AG10803 (cell line): Measurements from ENCODE around the gene AGAP1.

Source experiments
- DNase-seq: peaks from one replicate; pipeline ENCODE4 v3.0.0; 2010; ENCODE audit warnings: low read depth
- H3K4me3 ChIP-seq: 2 replicates; pipeline ENCODE4 v1.5.1; 2011; ENCODE audit warnings: mild to moderate bottlenecking, low read length, control low read depth
- TF ChIP-seq, protein P1 (sequence below): conservative IDR thresholded peaks from 2 replicates; pipeline ENCODE4 v1.5.1; 2011; ENCODE audit warnings: mild to moderate bottlenecking, low read length, control low read depth, inconsistent platforms

AGAP1 gene

DNA sequence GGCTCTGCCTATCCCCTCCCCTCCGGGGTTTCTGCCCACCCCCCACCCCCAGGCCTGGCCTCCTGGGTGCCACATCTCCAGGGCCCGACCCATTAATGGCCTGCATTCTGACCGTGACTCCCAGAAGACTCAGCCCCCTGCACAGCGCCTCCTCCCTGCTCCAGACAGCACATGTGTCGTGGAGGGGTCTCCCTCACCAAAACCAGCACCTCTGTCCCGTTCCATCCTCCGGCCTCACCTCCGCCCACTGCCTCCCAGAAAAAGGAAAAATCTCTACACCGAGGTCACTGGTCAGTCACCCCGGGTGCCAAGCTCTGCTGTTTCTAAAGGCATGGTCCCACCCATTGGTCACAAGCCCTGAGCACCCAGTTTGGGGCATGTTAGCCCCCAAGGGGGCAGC, 609.1 kb downstream of the AGAP1 start:
- no peak overlapping the region for H3K4me3 ChIP-seq
- TF ChIP-seq, protein P1, sequence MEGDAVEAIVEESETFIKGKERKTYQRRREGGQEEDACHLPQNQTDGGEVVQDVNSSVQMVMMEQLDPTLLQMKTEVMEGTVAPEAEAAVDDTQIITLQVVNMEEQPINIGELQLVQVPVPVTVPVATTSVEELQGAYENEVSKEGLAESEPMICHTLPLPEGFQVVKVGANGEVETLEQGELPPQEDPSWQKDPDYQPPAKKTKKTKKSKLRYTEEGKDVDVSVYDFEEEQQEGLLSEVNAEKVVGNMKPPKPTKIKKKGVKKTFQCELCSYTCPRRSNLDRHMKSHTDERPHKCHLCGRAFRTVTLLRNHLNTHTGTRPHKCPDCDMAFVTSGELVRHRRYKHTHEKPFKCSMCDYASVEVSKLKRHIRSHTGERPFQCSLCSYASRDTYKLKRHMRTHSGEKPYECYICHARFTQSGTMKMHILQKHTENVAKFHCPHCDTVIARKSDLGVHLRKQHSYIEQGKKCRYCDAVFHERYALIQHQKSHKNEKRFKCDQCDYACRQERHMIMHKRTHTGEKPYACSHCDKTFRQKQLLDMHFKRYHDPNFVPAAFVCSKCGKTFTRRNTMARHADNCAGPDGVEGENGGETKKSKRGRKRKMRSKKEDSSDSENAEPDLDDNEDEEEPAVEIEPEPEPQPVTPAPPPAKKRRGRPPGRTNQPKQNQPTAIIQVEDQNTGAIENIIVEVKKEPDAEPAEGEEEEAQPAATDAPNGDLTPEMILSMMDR: no peak
- DNase-seq: no peak

DNA sequence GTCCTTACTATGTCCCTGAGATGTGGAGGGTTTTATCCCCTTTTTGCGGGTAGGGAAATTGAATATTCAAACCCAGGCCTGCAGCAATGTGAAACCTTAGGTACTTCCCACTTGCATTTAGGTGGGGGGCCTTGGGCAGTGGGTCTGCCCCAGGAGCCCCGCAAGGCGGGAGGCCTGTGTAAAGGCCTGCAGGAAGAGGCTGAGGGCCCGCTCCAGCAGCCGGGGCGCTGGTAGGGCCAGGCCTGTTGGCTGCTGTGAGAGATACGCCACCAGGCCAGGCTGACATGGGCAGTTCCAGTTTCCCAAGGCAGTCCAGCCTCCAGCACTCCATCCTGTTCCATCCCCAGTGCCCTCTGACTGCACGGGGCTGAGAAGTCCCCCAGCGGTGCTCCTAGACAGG, 610.1 kb downstream of the AGAP1 start:
- DNase-seq: no peak
- TF ChIP-seq, protein P1: no peak
- no peak overlapping the region for H3K4me3 ChIP-seq

DNA sequence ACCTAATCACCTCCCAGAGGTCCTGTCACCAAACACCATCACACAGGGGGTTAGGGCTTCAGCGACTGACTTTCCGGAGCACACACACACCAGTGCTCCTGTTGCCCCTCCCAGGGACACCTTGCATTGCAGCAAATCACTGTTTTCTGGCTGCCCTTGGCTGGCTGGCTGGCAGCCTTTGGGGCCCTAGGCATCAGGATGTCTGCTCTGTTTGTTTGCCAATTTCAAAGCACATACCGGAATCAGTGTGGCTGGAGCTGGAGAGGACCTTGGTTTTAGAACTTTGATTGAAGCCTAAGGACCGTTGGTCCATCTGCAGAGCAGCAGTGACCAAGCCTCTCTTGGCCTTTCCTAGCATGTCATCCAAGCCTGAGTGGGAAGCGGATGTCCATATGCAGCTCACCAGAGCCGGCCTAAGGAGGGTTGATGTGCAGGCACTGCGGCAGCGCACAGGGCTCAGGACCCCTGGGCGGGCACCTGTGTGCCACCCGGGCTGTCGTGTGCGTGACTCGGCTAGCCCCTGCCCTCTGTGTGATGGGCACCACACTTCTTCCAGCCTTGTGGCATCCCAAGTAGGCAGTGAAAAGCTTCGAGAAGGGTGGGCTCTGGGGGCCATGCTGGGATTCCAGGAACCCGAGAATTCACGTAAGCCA, 612.2 kb downstream of the AGAP1 start:
- no peak overlapping the region for H3K4me3 ChIP-seq
- TF ChIP-seq, protein P1: no peak
- no peak for DNase-seq

DNA sequence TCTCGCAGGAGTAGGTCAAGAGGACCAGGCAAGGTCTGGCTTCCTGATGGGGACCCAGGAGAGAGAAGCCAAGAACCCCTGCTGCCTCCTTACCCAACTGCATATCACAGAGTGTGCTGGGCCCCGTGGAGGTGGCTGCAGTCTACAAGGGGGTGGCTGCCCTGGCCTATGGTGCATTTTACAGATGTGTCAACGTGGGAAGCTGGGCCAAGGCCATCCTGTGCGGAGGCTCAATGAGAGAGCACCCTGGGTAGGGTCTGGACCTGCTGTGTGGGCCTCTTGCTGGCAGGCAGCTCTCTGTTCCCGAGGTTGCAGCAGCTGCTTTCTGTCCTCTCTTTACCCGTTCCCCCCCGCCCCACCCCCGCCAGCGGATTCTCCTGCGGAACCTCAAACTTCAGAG, 612.9 kb downstream of the AGAP1 start:
- TF ChIP-seq, protein P1: no peak
- no peak for DNase-seq
- no peak overlapping the region for H3K4me3 ChIP-seq

DNA sequence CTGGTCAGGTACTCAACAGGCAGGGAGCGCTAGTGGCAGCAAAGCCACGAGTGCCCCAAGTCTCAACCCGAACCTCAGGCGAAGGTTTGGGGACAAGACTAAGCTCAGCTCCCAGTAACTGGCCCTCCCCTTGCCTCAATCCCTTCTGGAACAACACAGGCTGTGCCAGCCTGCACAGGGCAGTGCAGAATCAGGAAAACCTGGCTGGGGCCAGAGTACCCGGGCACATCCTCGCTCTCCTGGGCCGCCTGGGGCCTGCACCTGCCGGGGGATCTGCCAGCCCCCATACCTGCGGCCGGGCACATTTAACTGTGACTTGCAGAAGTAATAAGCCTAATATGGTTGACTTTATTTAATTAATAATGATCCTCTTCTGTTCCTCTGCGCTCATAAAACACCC, 613.7 kb downstream of the AGAP1 start:
- TF ChIP-seq, protein P1: no peak

DNA sequence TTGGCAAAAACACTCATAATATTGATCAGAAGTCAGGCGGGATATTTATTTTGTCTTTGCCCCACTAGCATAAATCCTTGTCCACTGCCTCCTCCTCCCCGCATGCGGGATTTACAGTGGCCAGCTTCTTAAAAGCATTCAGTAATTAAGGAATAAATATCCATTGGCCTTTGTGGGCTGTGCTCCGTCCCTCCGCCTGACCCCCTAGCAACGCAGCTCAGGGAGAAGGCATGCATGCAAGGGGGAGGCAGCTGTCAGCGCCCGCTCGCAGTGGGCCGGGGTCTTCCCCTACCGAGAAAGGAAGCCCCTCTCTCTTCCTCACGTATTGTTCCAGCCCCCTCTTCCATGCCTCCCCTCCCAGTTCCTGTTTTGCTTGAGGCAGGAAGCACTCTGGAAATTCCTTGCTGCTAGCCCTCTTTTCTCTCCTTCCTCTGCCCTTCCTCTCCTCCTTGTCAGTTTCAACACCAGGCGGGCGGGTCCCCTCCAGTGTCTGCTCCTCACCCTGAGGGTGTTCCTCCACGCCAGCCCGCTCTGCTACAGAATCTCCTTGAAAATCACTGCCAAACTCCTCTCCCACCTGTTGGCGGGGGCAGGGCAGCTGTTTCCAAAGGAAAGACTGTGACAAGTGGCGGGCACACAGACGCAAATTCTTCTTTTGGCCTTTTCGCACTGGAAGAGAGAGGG, 614.2 kb downstream of the AGAP1 start:
- TF ChIP-seq, protein P1: no peak
- no peak overlapping the region for H3K4me3 ChIP-seq
- DNase-seq: no peak

More for the DNA sequence above, 613.7 kb downstream of the AGAP1 start:
- no peak for DNase-seq
- H3K4me3 ChIP-seq: no peak overlapping the region

DNA sequence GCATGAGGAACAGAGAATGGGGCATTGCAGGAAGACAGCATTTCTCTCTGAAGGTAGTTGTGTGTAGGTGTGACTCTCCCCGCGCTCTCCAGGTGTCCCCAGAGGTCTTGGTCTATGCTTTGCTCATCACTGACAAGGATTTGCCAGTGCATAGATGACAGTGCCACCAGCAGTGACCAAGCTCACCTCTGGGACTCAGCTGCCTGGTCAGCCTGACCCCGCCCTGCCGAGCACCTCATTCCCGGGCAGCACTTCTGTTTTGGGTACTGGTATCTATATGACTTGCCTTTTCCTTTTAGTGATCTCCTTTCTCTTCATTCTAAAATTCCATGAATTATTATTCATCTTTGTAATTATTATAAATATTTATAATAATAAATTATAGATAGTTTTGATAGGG, 615.2 kb downstream of the AGAP1 start:
- no peak overlapping the region for H3K4me3 ChIP-seq
- TF ChIP-seq, protein P1: no peak
- DNase-seq: no peak
